Measurements from ENCODE around the gene DNAJC6.

Gene DNAJC6

DNA sequence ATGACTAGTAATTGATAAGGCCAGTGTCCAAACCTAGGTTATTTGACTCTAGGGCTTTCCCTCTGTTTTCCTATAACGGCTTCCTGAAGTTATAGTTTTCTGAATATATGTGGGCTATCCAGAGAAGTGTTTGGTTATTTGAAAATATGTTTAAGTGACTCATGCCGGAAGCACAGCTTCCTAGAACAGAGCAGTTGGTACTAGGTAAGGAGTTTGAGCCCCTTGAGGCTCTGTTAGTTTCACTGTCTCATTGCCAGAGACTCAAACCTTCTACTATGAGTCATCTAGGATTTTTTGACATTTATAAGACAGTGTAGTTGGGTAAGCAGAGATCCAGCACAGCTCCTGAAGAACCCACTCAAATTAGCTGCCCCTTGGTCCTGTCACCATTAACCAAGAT is 84.0 kb downstream of the DNAJC6 start:
- no peaks in the 10 kb centered on the region for H3K27me3 Mint-ChIP-seq (ENCODE audit: low read depth)
- H3K27ac Mint-ChIP-seq = no peak overlapping the region
- no peaks in the 10 kb centered on the region for H3K36me3 Mint-ChIP-seq (ENCODE audit: low read depth)

DNA sequence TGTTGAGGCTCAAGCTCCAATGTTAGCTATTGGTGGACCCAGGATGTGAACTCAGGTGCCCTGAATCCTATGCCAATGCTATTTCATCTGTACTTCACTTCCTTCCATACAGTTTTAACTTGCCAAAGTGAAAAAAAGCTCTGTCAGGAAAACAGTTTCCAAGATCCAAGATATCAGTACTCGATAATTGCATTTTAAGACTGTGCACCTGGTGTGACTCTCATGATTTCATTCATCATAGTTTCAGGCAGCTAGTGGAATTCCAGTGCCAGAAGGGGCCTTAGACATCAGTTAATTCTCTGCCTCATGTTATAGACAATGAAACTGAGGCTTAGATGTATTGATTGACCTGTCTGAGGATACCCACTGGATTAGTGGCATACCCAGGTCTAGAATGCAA is 84.6 kb downstream of the DNAJC6 start:
- Mint-ChIP-seq H3K27ac (no peak overlapping the region), H3K4me3 (no peak overlapping the region), H3K36me3 (ENCODE audit: low read depth) (no peaks in the 10 kb centered on the region), H3K9me3 (no peaks in the 10 kb centered on the region), H3K27me3 (ENCODE audit: low read depth) (no peaks in the 10 kb centered on the region), H3K4me1 (no peaks in the 10 kb centered on the region)
- TF ChIP-seq, protein P1, sequence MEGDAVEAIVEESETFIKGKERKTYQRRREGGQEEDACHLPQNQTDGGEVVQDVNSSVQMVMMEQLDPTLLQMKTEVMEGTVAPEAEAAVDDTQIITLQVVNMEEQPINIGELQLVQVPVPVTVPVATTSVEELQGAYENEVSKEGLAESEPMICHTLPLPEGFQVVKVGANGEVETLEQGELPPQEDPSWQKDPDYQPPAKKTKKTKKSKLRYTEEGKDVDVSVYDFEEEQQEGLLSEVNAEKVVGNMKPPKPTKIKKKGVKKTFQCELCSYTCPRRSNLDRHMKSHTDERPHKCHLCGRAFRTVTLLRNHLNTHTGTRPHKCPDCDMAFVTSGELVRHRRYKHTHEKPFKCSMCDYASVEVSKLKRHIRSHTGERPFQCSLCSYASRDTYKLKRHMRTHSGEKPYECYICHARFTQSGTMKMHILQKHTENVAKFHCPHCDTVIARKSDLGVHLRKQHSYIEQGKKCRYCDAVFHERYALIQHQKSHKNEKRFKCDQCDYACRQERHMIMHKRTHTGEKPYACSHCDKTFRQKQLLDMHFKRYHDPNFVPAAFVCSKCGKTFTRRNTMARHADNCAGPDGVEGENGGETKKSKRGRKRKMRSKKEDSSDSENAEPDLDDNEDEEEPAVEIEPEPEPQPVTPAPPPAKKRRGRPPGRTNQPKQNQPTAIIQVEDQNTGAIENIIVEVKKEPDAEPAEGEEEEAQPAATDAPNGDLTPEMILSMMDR (IDR thresholded peaks at IDR 0.05; ENCODE audit: unreplicated experiment in 3 of 3) = no peak

More for the DNA sequence above, 84.0 kb downstream of the DNAJC6 start:
- TF ChIP-seq, protein P1 (IDR thresholded peaks at IDR 0.05; ENCODE audit: unreplicated experiment in 3 of 3) = no peak
- Mint-ChIP-seq H3K9me3 (no peaks in the 10 kb centered on the region), H3K4me3 (no peak overlapping the region), H3K4me1 (no peaks in the 10 kb centered on the region)

DNA sequence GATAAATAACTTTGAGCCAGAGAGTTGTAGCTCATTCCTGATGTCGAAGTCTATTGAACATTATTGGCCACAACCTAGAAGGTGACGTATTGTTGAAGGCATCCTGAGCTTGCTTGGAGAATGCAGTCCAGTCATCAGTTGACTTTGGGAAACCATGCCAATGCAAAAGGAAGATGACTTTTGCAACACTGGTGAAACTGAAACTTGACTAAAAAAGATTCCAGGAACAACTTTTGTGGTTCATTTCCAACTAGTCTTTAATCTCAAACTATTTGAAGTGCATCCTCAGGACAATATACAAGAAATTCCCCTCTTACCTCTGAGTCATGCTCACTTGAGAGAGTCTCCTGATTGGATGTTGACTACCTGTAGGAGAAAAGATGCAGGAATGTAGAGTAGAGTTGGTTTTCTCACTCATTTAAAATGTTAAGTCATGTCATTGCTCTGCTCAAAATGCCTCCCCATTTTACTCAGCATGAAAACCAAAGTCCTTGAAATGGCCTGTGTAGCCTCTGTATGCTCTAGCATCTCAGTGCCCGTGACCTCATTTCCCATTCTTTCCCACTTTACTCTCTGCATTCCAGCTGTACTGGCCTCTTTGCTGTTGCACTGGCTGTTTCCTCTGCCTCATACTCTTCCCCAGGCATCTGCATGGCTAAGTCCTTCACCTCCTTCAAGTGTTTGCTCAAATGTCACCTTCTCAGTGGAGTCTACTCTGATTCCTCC is 86.7 kb downstream of the DNAJC6 start:
- TF ChIP-seq, protein P1 (IDR thresholded peaks at IDR 0.05; ENCODE audit: unreplicated experiment in 3 of 3) = no peak
- H3K36me3 Mint-ChIP-seq (ENCODE audit: low read depth) = peaks cover 8% of the 10 kb centered on the region
- H3K27ac Mint-ChIP-seq = no peak overlapping the region
- no peaks in the 10 kb centered on the region for H3K4me1 Mint-ChIP-seq
- H3K9me3 Mint-ChIP-seq = no peaks in the 10 kb centered on the region
- no peaks in the 10 kb centered on the region for H3K27me3 Mint-ChIP-seq (ENCODE audit: low read depth)
- no peak overlapping the region for H3K4me3 Mint-ChIP-seq

DNA sequence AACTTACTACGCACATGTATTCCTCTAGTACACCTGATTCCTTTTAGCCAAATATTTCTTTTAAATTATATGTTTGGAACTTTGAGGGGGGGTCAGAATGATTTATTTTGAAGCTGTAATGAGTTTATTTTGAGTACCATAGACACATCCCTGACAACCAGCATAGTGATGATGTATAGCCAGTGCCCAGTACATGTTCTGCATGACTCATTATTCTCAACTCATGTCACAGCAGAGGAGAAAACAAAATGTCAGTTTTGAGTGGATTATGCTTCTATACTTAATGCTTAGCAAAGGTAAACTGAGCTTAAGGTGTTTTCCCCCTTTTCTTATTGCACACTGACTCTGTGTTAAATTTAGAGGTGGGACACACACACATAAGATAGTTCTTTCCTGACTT is 88.7 kb downstream of the DNAJC6 start:
- H3K4me1 Mint-ChIP-seq = no peaks in the 10 kb centered on the region
- H3K4me3 Mint-ChIP-seq = no peak overlapping the region
- peaks cover 8% of the 10 kb centered on the region for H3K36me3 Mint-ChIP-seq (ENCODE audit: low read depth)
- H3K9me3 Mint-ChIP-seq = no peaks in the 10 kb centered on the region
- TF ChIP-seq, protein P1 (IDR thresholded peaks at IDR 0.05; ENCODE audit: unreplicated experiment in 3 of 3) = no peak
- H3K27ac Mint-ChIP-seq = no peak overlapping the region
- no peaks in the 10 kb centered on the region for H3K27me3 Mint-ChIP-seq (ENCODE audit: low read depth)

DNA sequence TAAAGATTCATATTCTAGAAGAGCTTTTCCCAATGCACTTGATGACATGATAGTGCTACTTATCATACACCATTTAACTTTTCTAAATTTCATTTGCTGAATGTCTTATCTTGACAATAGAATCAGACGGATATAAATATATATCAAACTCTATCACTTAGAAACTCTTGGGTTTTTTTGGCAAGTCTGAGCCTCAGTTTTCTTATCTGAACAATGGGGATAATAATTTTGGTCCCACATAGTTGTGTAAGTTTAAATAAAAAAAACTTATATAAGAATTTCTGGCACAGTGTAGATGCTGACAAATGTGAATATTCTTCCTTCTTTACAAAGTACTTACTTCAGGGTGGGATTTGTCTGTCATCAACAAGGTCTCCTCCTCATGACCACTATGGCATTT is 89.7 kb downstream of the DNAJC6 start:
- Mint-ChIP-seq H3K27ac (no peak overlapping the region), H3K36me3 (ENCODE audit: low read depth) (peaks cover 8% of the 10 kb centered on the region), H3K9me3 (no peaks in the 10 kb centered on the region), H3K4me1 (no peaks in the 10 kb centered on the region), H3K27me3 (ENCODE audit: low read depth) (no peaks in the 10 kb centered on the region), H3K4me3 (no peak overlapping the region)
- TF ChIP-seq, protein P1 (IDR thresholded peaks at IDR 0.05; ENCODE audit: unreplicated experiment in 3 of 3) = no peak

DNA sequence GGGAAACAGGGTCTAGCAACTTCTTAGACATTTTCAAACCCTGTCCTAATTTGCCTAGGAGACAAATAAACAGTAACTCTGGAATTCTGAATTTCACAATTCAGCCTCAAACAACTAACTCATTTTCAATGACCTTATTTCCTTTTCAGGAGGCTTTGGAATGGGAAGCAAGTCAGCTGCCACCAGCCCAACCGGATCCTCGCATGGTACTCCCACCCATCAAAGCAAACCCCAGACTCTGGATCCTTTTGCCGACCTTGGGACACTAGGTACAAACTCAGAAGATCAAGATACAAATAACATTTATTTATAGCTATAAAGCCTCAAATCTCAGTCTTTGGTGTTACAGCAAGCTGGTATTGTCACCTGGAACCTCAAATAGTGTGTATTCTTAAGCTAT is 92.3 kb downstream of the DNAJC6 start:
- Mint-ChIP-seq H3K9me3 (no peaks in the 10 kb centered on the region), H3K27ac (no peak overlapping the region), H3K4me1 (no peaks in the 10 kb centered on the region), H3K27me3 (ENCODE audit: low read depth) (no peaks in the 10 kb centered on the region), H3K4me3 (no peak overlapping the region), H3K36me3 (ENCODE audit: low read depth) (peaks cover 8% of the 10 kb centered on the region)
- TF ChIP-seq, protein P1 (IDR thresholded peaks at IDR 0.05; ENCODE audit: unreplicated experiment in 3 of 3) = no peak

Measured in nephron (organoid).